Glutamatergic neuron (in vitro differentiated cells): ENCODE measurements around the gene TNFRSF11A. TPM values are rescaled to one million over a fixed set of nuclear protein-coding genes. Genes with fewer than 3 reads are reported as not detected.

Experiments used
- DNase-seq: peaks from one replicate; pipeline ENCODE4 v3.0.0; 2022
- H3K27ac Mint-ChIP-seq: one replicate; pipeline ENCODE4 v1.8.0; 2020; ENCODE audit warnings: mild to moderate bottlenecking, mixed read lengths, inconsistent platforms; ENCODE audit not compliant: unreplicated experiment
- H3K27me3 Mint-ChIP-seq: one replicate; pipeline ENCODE4 v1.8.0; 2020; ENCODE audit warnings: mild to moderate bottlenecking, moderate library complexity, mixed read lengths, inconsistent platforms; ENCODE audit not compliant: unreplicated experiment
- H3K36me3 Mint-ChIP-seq: one replicate; pipeline ENCODE4 v1.8.0; 2020; ENCODE audit warnings: mild to moderate bottlenecking, mixed read lengths, inconsistent platforms; ENCODE audit not compliant: unreplicated experiment
- H3K4me1 Mint-ChIP-seq: one replicate; pipeline ENCODE4 v1.8.0; 2020; ENCODE audit warnings: mild to moderate bottlenecking, low read depth, mixed read lengths, inconsistent platforms; ENCODE audit not compliant: unreplicated experiment
- H3K4me3 Mint-ChIP-seq: one replicate; pipeline ENCODE4 v1.8.0; 2020; ENCODE audit warnings: mild to moderate bottlenecking, mixed read lengths, inconsistent platforms; ENCODE audit not compliant: unreplicated experiment
- H3K9me3 Mint-ChIP-seq: one replicate; pipeline ENCODE4 v1.8.0; 2020; ENCODE audit warnings: mild to moderate bottlenecking, moderate library complexity, mixed read lengths, inconsistent platforms; ENCODE audit not compliant: unreplicated experiment
- total RNA-seq: library from RNA; stranded (reverse); fragmentation: NEBNext Ultra II Directional; extraction: Animal tissue kit (Norgen Biotek cat#: 25700); gene quantifications from one replicate; pipeline ENCODE4 v1.2.1, GENCODE V29; 2021; ENCODE audit not compliant: unreplicated experiment
- TF ChIP-seq, protein P1 (sequence below): fragments of 200-600 bp; sonication (generic); IDR thresholded peaks from one replicate; pipeline ENCODE4 v1.5.0; 2021; ENCODE audit not compliant: partially characterized antibody, unreplicated experiment

The TNFRSF11A gene
- total RNA-seq, 1 donor from 2014 or later = 1.2 TPM

DNA sequence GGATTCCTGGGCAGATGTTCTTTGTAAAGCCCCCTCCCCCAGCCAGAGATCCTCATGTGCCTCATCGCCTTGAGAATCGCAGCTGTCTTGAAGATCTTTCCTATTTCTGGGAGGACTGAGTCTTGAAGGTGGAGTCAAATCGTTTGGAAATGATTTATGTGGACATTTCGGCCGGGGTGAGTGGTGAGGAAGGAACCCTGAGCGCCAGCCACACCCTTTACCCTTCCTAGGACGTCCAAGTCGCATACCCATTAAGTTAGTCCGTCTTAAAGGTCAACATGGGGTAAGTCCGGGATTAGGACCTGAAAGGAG is 112.9 kb downstream of the TNFRSF11A start:
- TF ChIP-seq, protein P1, sequence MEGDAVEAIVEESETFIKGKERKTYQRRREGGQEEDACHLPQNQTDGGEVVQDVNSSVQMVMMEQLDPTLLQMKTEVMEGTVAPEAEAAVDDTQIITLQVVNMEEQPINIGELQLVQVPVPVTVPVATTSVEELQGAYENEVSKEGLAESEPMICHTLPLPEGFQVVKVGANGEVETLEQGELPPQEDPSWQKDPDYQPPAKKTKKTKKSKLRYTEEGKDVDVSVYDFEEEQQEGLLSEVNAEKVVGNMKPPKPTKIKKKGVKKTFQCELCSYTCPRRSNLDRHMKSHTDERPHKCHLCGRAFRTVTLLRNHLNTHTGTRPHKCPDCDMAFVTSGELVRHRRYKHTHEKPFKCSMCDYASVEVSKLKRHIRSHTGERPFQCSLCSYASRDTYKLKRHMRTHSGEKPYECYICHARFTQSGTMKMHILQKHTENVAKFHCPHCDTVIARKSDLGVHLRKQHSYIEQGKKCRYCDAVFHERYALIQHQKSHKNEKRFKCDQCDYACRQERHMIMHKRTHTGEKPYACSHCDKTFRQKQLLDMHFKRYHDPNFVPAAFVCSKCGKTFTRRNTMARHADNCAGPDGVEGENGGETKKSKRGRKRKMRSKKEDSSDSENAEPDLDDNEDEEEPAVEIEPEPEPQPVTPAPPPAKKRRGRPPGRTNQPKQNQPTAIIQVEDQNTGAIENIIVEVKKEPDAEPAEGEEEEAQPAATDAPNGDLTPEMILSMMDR = no peak
- Mint-ChIP-seq H3K27ac (no peak overlapping the region), H3K36me3 (no peaks in the 10 kb centered on the region), H3K4me3 (no peak overlapping the region), H3K4me1 (peaks cover 4% of the 10 kb centered on the region), H3K9me3 (peaks cover 1% of the 10 kb centered on the region), H3K27me3 (peaks cover under 1% of the 10 kb centered on the region)
- no peak for DNase-seq

DNA sequence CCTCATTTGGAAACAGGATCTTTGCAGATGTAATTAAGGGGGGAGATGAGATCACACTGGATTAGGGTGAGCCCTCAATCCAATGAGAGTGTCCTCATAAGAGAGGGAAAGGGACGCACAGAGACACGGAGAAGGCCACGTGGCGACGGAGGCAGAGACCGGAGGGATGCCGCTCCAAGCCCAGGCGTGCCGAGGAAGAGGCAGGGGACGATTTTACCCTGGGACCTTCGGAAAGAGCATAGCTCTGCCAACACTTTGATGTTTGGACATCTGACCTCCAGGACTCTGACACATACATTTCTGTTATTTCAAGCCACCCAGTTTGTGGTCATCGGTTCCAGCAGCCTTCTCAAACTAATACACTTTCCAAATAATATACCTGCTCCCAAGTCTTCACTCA is 113.3 kb downstream of the TNFRSF11A start:
- TF ChIP-seq, protein P1 = no peak
- H3K4me1 Mint-ChIP-seq = peaks cover 4% of the 10 kb centered on the region
- H3K9me3 Mint-ChIP-seq = peaks cover 1% of the 10 kb centered on the region
- no peak overlapping the region for H3K4me3 Mint-ChIP-seq
- H3K27ac Mint-ChIP-seq = no peak overlapping the region
- H3K27me3 Mint-ChIP-seq = peaks cover 2% of the 10 kb centered on the region
- no peak for DNase-seq
- no peaks in the 10 kb centered on the region for H3K36me3 Mint-ChIP-seq

DNA sequence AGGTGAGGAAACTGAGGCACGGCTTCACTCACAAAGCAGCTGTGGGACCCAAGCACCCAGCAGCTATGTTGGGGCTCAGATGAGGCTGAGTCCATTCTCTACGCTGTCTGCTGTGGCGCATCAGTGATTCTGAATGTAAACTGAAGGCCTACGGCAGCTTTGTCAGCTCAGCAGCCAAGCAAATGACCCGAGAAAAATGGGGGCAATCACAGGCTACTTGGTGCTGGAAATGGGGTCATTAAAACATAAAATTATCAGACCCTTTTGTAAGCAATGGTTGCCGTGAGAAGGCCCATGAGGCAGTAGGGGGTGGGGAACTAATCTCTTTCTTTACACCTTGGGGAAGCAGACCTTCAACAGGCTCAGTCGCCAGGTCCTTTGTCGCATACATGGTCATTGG is 113.8 kb downstream of the TNFRSF11A start:
- no peaks in the 10 kb centered on the region for H3K36me3 Mint-ChIP-seq
- no peak overlapping the region for H3K27ac Mint-ChIP-seq
- TF ChIP-seq, protein P1 = no peak

More for the DNA sequence above, 113.8 kb downstream of the TNFRSF11A start:
- DNase-seq = no peak
- Mint-ChIP-seq H3K4me1 (peaks cover 4% of the 10 kb centered on the region), H3K9me3 (peaks cover 1% of the 10 kb centered on the region), H3K4me3 (no peak overlapping the region), H3K27me3 (peaks cover 2% of the 10 kb centered on the region)

Other genes starting within 250 kb of the TNFRSF11A start
- 10.2 TPM for gene PIGN, start 138.3 kb upstream of the TNFRSF11A start, total RNA-seq
- 44.6 TPM for gene RELCH, start 138.1 kb upstream of the TNFRSF11A start, total RNA-seq
- 9.9 TPM for gene ZCCHC2, start 197.7 kb downstream of the TNFRSF11A start, total RNA-seq